Cardiac fibroblast (primary cell): ENCODE results near the gene STRBP.
A peak's percentile ranks its signal among the peaks of the same experiment; 100 is the strongest.
"Not testable (repeated sequence)": the region's sequence is repeated elsewhere in the genome, so short reads cannot be mapped to it uniquely, and the experiment has no call there.

ENCODE experiments used
- DNase-seq, 2 donors: peaks; one replicate each; pipeline versions ENCODE4 v3.0.0 to v3.0.0-alpha.2; 2010; ENCODE audit warnings: low read depth in 2 of 2
- H3K4me3 ChIP-seq, 2 donors: replicated peaks in 1 of 2; 1 replicate in 1 of 2; 2 replicates in 1 of 2; pipeline ENCODE4 v1.5.1; 2011; ENCODE audit warnings: low read depth in 2 of 2, low read length in 2 of 2, mild to moderate bottlenecking in 2 of 2, moderate library complexity in 1 of 2
- CTCF ChIP-seq: IDR thresholded peaks from one replicate; pipeline ENCODE4 v1.5.1; 2011; ENCODE audit warnings: low read depth, mild to moderate bottlenecking, low read length, inconsistent platforms

STRBP gene

GRCh38 chr9:123191260-123191659, 77.1 kb downstream of the STRBP start:
- H3K4me3 ChIP-seq, result no peak overlapping the region

GRCh38 chr9:123187131-123187530, 81.3 kb downstream of the STRBP start:
- TF ChIP-seq CTCF, result no peak
- DNase-seq, result no peak
- no peak overlapping the region for H3K4me3 ChIP-seq

More at GRCh38 chr9:123191260-123191659, 77.1 kb downstream of the STRBP start:
- no peak for TF ChIP-seq CTCF
- no peak for DNase-seq

- H3K4me3 ChIP-seq, DNase-seq: not testable (repeated sequence)
These were observed 82.4 kb downstream of the STRBP start for GRCh38 chr9:123186029-123186428.

- no peak overlapping the region for H3K4me3 ChIP-seq
- no peak for TF ChIP-seq CTCF
- no peak for DNase-seq
These were observed 91.4 kb downstream of the STRBP start for GRCh38 chr9:123176949-123177348.

GRCh38 chr9:123175854-123176629, 92.3 kb downstream of the STRBP start:
- peak in 1 of 2 donors; percentile 3 for DNase-seq
- no peak for TF ChIP-seq CTCF
- no peak overlapping the region for H3K4me3 ChIP-seq

- DNase-seq, result no peak
- H3K4me3 ChIP-seq, result no peak overlapping the region
- TF ChIP-seq CTCF, result no peak
These were observed 93.4 kb downstream of the STRBP start for GRCh38 chr9:123174887-123175518.

GRCh38 chr9:123174079-123174478, 94.3 kb downstream of the STRBP start:
- no peak overlapping the region for H3K4me3 ChIP-seq

More at GRCh38 chr9:123174079-123174478, 94.3 kb downstream of the STRBP start:
- DNase-seq, result no peak
- TF ChIP-seq CTCF, result no peak
